GM12878 (cell line): ENCODE data around the gene WNT11. TPM values are rescaled to one million over a fixed set of nuclear protein-coding genes. Genes with fewer than 3 reads are reported as not detected.

Source experiments
- ATAC-seq: fragments of 200-7000 bp; cut with Tn5 transposase; 3 replicates; pipeline ENCODE4 v1.9.1; 2020; ENCODE audit warnings: mild to moderate bottlenecking, moderate library complexity
- BruUV-seq: library from RNA; stranded (reverse); fragments of 400-500 nt; replicated peaks from 2 replicates; lab custom pipeline; 2021; lab: Mats Ljungman, UMichigan
- CTCF ChIA-PET: fragments of 300-600 bp; sonication (Branson Sonifier 250); formaldehyde crosslinking; extraction: SDS; loops from one replicate; lab custom pipeline; 2021; ENCODE audit warnings: inconsistent platforms; lab: Yijun Ruan, JAX
- POLR2A ChIA-PET: fragments of 350-600 bp; formaldehyde crosslinking; extraction: SDS; loops from one replicate; lab custom pipeline; 2021; ENCODE audit warnings: inconsistent platforms; lab: Charles Lee
- RAD21 ChIA-PET: fragments of 300-600 bp; sonication (Branson Sonifier 250); formaldehyde crosslinking; loops from one replicate; lab custom pipeline; 2023; ENCODE audit warnings: antibody characterized with exemption; ENCODE audit not compliant: unreplicated experiment; lab: Charles Lee
- SMC1A ChIA-PET: fragments of 300-600 bp; sonication (Branson Sonifier 250); formaldehyde crosslinking; loops from one replicate; lab custom pipeline; 2023; ENCODE audit not compliant: unreplicated experiment, uncharacterized antibody; lab: Charles Lee
- DNase-seq: peaks from one replicate; pipeline ENCODE4 v3.0.0-alpha.2; 2011; ENCODE audit warnings: low read depth, low spot score
- FAIRE-seq: peaks from 3 replicates; lab custom pipeline; 2011; peaks lifted over from hg19 to GRCh38; lab: Jason Lieb, UNC
- H2AFZ ChIP-seq: 2 replicates; pipeline ENCODE4 v1.6.0; 2011; ENCODE audit warnings: low read depth, low read length, control low read depth; ENCODE audit not compliant: control insufficient read depth
- H3K27ac ChIP-seq: 2 replicates; pipeline ENCODE4 v1.5.1; 2011; ENCODE audit warnings: control low read depth; ENCODE audit not compliant: control insufficient read depth, insufficient read depth
- H3K27me3 ChIP-seq, 2 experiments: replicated peaks in 1 of 2; 2 replicates each; pipeline versions ENCODE4 v1.6.0 to v1.6.1; 2011; ENCODE audit warnings: low read length in 1 of 2; ENCODE audit not compliant: control insufficient read depth in 2 of 2, insufficient read depth in 2 of 2
- H3K36me3 ChIP-seq, 2 experiments: 2 replicates each; pipeline ENCODE4 v1.5.1; 2011; ENCODE audit warnings: low read length in 1 of 2; ENCODE audit not compliant: control insufficient read depth in 2 of 2, insufficient read depth in 2 of 2
- H3K4me1 ChIP-seq: 2 replicates; pipeline ENCODE4 v1.6.1; 2011; ENCODE audit warnings: mild to moderate bottlenecking, low read length, moderate library complexity, mixed read lengths; ENCODE audit not compliant: control insufficient read depth, insufficient read depth
- H3K4me2 ChIP-seq: 2 replicates; pipeline ENCODE4 v1.6.0; 2011; ENCODE audit warnings: control low read depth; ENCODE audit not compliant: control insufficient read depth, insufficient read depth
- H3K4me3 ChIP-seq: fragments of 200-600 bp; sonication (generic); 2 replicates; pipeline ENCODE4 v1.5.1; 2016
- H3K79me2 ChIP-seq: 2 replicates; pipeline ENCODE4 v1.6.0; 2011; ENCODE audit warnings: low read length; ENCODE audit not compliant: control insufficient read depth, insufficient read depth
- H3K9ac ChIP-seq: 2 replicates; pipeline ENCODE4 v1.8.0; 2011; ENCODE audit warnings: low read length, control low read depth, mixed read lengths; ENCODE audit not compliant: control insufficient read depth, insufficient read depth
- H3K9me3 ChIP-seq: replicated peaks from 3 replicates; pipeline ENCODE4 v1.5.1; 2011; ENCODE audit warnings: mild to moderate bottlenecking, low read length; ENCODE audit not compliant: control insufficient read depth, insufficient read depth
- H4K20me1 ChIP-seq: 2 replicates; pipeline ENCODE4 v1.6.0; 2011; ENCODE audit not compliant: control insufficient read depth, insufficient read depth
- CBX5 ChIP-seq: sonication (generic); IDR thresholded peaks from 2 replicates; pipeline ENCODE4 v1.6.1; 2016; ENCODE audit warnings: low read depth, moderate library complexity, mild to moderate bottlenecking, inconsistent platforms
- FOXK2 ChIP-seq: fragments of 450-650 bp; IDR thresholded peaks from 2 replicates; pipeline ENCODE4 v1.6.1; 2017; ENCODE audit warnings: mild to moderate bottlenecking, moderate library complexity
- POLR2AphosphoS2 ChIP-seq: IDR thresholded peaks from 2 replicates; pipeline ENCODE4 v1.6.1; 2011; ENCODE audit warnings: low read depth, mild to moderate bottlenecking, low read length, improper control_type of control experiment, moderate library complexity
- STAT1 ChIP-seq: fragments of 450-650 bp; conservative IDR thresholded peaks from 2 replicates; pipeline ENCODE4 v1.6.1; 2014; ENCODE audit warnings: antibody characterized with exemption, mild to moderate bottlenecking
- TCF7 ChIP-seq: IDR thresholded peaks from 2 replicates; pipeline ENCODE4 v1.6.1; 2014; ENCODE audit warnings: antibody characterized with exemption, borderline replicate concordance
- WGBS: methylation state at CpG from one replicate; pipeline ENCODE4 v1.1.6; 2016; ENCODE audit warnings: low lambda C conversion rate; ENCODE audit not compliant: insufficient replicate concordance, insufficient coverage; ENCODE audit errors: missing lambda C conversion rate; 5-methylcytosine and 5-hydroxymethylcytosine counted together
- in situ Hi-C: fragments of 300-500 bp; cut with MboI; formaldehyde crosslinking; loops from 9 replicates; pipeline ENCODE4 v1.14.3; 2018; ENCODE audit warnings: mixed read lengths
- intact Hi-C: fragments of 100-400 bp; cut with micrococcal nuclease; formaldehyde crosslinking; loops from one replicate; pipeline ENCODE4 v1.14.2; 2022; ENCODE audit not compliant: unreplicated experiment
- polyA plus RNA-seq, 11 experiments: library from polyadenylated mRNA; depleted of rRNA in 4 of 11; unstranded in 6 of 11; stranded (reverse) in 5 of 11; fragments of >200 nt; fragmentation: Nextera tagmentation in 4 of 11; fragmentation: Illumina TruSeq in 1 of 11; extraction: Ambion mirVana in 4 of 11; extraction: Trizol in 1 of 11; gene quantifications; 1 replicate in 1 of 11; 2 replicates in 10 of 11; pipeline versions ENCODE4 v1.2.1 to v1.2.3, GENCODE V29; 2011 to 2016; ENCODE audit warnings: inconsistent platforms in 2 of 11, missing spikeins in 2 of 11, low read depth in 1 of 11
- total RNA-seq, 4 experiments: library from RNA; depleted of rRNA in 3 of 4; stranded (reverse); fragments of >200 nt in 3 of 4; fragmentation: Illumina TruSeq in 1 of 4; extraction: Trizol in 1 of 4; gene quantifications; 2 replicates each; pipeline versions ENCODE4 v1.2.1 to v1.2.3, GENCODE V29; 2013 to 2021
- TF ChIP-seq, protein P1 (sequence below): IDR thresholded peaks from 2 replicates; pipeline ENCODE4 v1.6.1; 2011; ENCODE audit warnings: low read depth, mild to moderate bottlenecking, low read length, moderate library complexity, borderline replicate concordance; ENCODE audit errors: extremely low read depth
- TF ChIP-seq, protein P2 (sequence below): fragments of 150-350 bp; IDR thresholded peaks from 2 replicates; pipeline ENCODE4 v1.6.1; 2014; ENCODE audit warnings: mild to moderate bottlenecking, low read depth, low read length
- TF ChIP-seq, protein P3 (sequence below): fragments of 450-650 bp; formaldehyde crosslinking; IDR thresholded peaks from 2 replicates; pipeline ENCODE4 v1.4.0; 2020; ENCODE audit warnings: mild to moderate bottlenecking, moderate library complexity

The WNT11 gene
- total and polyA plus RNA-seq, 10 of the 15 experiments (the other 5 are each of a cell fraction or from before 2014, with no cell fraction given) = 0.05 to 0.19 TPM; not detected in 8

DNA sequence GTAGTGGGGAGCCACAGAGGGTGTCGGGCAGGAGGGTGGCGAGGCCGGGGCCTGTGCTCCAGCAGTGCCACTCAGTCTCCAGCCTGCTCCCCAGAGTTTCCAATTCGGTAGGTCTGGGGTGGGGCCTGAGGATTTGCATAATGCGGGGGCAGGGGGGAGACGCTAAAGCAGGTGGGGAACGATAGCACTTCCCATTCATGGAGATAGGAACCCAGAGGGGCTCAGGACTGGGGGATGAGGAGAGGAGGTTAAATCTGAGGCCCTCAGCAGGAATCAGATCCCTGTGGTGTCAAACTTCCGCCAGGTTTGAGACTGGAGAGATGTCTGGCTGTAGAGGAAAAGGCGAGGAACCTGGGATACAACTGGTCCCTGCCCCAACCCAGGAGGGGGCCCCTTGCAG lies 29.8 kb downstream of the WNT11 start:
- peaks cover 3% of the 10 kb centered on the region; the same call in 1 of the 2 replicates for H3K4me1 ChIP-seq
- TF ChIP-seq, protein P1, sequence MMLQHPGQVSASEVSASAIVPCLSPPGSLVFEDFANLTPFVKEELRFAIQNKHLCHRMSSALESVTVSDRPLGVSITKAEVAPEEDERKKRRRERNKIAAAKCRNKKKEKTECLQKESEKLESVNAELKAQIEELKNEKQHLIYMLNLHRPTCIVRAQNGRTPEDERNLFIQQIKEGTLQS = no peak
- TF ChIP-seq CBX5 (no peak), TCF7 (no peak), POLR2AphosphoS2 (no peak), STAT1 (no peak), FOXK2 (no peak)
- TF ChIP-seq, protein P2, sequence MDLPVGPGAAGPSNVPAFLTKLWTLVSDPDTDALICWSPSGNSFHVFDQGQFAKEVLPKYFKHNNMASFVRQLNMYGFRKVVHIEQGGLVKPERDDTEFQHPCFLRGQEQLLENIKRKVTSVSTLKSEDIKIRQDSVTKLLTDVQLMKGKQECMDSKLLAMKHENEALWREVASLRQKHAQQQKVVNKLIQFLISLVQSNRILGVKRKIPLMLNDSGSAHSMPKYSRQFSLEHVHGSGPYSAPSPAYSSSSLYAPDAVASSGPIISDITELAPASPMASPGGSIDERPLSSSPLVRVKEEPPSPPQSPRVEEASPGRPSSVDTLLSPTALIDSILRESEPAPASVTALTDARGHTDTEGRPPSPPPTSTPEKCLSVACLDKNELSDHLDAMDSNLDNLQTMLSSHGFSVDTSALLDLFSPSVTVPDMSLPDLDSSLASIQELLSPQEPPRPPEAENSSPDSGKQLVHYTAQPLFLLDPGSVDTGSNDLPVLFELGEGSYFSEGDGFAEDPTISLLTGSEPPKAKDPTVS = no peak
- TF ChIP-seq, protein P3, sequence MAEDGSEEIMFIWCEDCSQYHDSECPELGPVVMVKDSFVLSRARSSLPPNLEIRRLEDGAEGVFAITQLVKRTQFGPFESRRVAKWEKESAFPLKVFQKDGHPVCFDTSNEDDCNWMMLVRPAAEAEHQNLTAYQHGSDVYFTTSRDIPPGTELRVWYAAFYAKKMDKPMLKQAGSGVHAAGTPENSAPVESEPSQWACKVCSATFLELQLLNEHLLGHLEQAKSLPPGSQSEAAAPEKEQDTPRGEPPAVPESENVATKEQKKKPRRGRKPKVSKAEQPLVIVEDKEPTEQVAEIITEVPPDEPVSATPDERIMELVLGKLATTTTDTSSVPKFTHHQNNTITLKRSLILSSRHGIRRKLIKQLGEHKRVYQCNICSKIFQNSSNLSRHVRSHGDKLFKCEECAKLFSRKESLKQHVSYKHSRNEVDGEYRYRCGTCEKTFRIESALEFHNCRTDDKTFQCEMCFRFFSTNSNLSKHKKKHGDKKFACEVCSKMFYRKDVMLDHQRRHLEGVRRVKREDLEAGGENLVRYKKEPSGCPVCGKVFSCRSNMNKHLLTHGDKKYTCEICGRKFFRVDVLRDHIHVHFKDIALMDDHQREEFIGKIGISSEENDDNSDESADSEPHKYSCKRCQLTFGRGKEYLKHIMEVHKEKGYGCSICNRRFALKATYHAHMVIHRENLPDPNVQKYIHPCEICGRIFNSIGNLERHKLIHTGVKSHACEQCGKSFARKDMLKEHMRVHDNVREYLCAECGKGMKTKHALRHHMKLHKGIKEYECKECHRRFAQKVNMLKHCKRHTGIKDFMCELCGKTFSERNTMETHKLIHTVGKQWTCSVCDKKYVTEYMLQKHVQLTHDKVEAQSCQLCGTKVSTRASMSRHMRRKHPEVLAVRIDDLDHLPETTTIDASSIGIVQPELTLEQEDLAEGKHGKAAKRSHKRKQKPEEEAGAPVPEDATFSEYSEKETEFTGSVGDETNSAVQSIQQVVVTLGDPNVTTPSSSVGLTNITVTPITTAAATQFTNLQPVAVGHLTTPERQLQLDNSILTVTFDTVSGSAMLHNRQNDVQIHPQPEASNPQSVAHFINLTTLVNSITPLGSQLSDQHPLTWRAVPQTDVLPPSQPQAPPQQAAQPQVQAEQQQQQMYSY (CRISPR knock-in tag) = no peak
- ChIA-PET SMC1A (no interaction called here), RAD21 (no interaction called here), POLR2A (no interaction called here), CTCF (no interaction called here)
- intact Hi-C loops = no loop called here
- H3K4me2 ChIP-seq = no peak overlapping the region
- WGBS = 63% methylated on average over 8 of the region's 9 CpGs
- H2AFZ ChIP-seq = no peak overlapping the region
- no peaks in the 10 kb centered on the region for H3K79me2 ChIP-seq
- FAIRE-seq = no peak
- no TSS peak for BruUV-seq
- no peaks in the 10 kb centered on the region for H3K36me3 ChIP-seq
- H4K20me1 ChIP-seq = no peaks in the 10 kb centered on the region
- H3K9ac ChIP-seq = no peak overlapping the region
- no peak for ATAC-seq
- H3K9me3 ChIP-seq = no peaks in the 10 kb centered on the region
- no peaks in the 10 kb centered on the region for H3K27me3 ChIP-seq
- no peak overlapping the region for H3K27ac ChIP-seq
- no peak overlapping the region for H3K4me3 ChIP-seq
- in situ Hi-C loops = no loop called here
- DNase-seq = no peak
